GM12874 (cell line): Measurements from ENCODE around the gene DYRK2.

Experiments
- TF ChIP-seq, protein P1 (sequence below): IDR thresholded peaks from 2 replicates; pipeline ENCODE4 v1.5.1; 2011; ENCODE audit warnings: low read depth, mild to moderate bottlenecking, control low read depth, low read length, moderate library complexity; ENCODE audit not compliant: insufficient read depth

Gene DYRK2

DNA sequence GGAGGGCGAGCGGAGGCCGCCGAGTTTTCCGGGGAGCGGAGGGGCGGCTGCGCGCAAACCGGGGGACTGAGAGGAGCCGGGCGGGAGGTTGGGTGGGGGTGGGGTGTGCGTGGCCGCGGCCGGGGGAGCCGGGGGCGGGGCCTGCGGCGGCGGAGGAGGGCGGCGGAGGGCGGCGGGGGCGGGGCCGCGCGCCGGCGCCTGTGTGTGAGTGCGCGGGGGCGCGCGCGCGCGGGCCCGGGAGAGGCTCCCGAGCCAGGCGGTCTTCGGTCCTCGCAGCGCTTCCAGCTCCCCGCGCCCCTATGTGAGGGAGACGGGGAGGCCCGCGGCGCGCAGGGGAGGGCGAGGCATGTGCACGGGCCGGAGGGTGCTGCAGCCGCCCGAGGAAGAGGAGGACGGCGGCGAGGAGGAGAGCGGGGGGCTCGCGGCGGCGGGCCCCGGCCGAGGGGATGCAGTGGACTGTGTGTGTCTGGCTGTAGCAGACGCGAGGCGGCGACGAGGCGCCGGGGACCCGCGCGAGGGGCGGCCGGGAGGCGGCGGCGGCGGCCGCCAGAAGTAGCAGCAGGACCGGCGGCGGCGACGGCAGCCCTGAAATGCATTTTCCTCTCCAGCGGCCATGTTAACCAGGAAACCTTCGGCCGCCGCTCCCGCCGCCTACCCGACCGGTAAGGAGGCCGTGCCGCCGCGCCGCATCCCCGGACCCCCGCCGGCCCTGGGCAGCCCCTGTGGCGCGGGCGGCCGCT lies at the start of gene DYRK2:
Gene DYRK2 (plus strand): TSS at position 225 of the 740 bp plus-strand sequence. CDS start 389 bp downstream, at position 614.
- TF ChIP-seq, protein P1, sequence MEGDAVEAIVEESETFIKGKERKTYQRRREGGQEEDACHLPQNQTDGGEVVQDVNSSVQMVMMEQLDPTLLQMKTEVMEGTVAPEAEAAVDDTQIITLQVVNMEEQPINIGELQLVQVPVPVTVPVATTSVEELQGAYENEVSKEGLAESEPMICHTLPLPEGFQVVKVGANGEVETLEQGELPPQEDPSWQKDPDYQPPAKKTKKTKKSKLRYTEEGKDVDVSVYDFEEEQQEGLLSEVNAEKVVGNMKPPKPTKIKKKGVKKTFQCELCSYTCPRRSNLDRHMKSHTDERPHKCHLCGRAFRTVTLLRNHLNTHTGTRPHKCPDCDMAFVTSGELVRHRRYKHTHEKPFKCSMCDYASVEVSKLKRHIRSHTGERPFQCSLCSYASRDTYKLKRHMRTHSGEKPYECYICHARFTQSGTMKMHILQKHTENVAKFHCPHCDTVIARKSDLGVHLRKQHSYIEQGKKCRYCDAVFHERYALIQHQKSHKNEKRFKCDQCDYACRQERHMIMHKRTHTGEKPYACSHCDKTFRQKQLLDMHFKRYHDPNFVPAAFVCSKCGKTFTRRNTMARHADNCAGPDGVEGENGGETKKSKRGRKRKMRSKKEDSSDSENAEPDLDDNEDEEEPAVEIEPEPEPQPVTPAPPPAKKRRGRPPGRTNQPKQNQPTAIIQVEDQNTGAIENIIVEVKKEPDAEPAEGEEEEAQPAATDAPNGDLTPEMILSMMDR: 0 out of 2 replicates have a peak, but pooled peaks have one; percentile 6

DNA sequence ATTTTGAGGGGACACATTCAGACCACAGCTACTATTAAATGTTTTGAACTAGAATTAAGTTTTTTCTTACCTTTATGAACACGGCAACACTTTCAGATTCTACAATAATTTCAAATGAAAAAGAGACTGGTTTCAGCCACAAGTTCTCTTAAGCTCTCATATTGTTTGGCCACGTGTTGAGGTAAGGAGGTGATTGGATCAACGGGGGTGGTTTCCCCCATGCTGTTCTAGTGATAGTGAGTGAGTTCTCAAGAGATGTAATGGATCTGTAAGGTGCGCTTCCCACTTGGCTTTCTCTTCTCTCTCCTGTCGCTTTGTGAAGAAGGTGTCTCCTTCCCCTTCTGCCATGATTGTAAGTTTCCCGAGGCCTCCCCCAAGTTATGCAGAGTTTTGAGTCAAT lies 48.9 kb upstream of the DYRK2 start:
- TF ChIP-seq, protein P1: no peak

DNA sequence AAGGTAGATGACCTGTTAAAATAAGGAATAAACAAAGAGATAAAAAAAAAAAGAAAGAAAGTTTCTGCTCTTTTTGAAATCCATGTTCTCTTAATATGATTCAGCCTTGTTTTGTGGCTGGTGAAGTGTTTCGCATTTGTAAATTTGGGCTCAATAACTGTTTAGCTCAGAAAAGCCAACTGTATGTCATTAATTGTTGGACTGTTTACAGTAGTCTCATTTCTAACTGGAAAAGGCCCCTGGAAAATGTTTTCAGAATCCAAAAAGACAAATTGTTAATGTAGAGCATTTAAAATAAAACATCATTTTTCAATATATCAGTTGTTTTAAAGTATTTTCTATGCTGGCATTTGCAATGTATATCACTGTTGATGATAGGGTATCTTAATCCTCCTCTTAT lies 47.4 kb upstream of the DYRK2 start:
- TF ChIP-seq, protein P1: no peak

DNA sequence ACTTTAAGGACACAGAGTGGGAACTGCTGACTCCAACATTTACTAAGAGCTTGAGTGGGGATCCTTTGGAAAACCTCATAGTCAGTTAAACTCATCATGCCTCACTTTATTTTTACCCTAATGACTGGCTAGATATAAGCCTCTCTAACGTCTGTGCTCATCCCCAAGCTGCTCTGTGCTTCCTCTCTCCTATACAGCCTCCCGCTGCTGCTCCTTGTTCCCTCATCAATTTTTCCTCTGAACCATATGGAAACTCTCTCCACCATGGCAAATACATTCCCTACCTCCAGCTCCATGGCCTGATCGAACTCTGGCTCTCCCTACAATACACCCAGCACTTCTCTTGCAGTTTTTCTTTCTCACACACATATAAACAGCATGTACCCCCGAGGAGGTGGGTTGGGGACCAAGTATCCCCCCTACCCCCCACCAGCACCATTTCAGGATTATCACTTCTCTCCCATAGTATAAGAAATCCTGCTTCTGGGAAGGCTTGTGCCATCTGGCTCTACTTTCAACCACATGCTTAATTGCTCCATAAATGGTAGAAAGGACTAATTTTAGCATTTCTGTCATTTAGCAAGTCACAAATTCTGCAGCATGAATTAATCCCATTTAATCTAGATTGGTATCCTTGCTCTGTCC lies 39.2 kb upstream of the DYRK2 start:
- TF ChIP-seq, protein P1: no peak

DNA sequence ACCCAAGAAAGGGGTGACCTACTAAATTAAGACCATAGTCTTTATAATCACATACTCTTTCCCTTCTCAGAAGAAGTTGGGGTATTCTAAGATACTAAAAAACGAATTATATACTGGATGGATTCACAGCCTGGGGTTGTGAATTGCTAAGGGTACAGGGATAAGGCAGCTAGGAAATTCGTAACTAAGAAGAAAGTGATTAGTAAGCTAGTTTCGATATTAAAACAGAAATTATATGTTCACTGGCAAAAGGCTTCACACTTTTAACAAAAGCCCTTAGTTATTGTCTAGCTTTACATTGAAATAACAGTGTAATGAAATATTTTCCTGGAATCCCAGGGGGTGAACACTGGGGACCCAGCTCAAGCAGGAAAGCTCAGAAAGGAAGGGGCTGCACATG lies 35.5 kb upstream of the DYRK2 start:
- TF ChIP-seq, protein P1: no peak

DNA sequence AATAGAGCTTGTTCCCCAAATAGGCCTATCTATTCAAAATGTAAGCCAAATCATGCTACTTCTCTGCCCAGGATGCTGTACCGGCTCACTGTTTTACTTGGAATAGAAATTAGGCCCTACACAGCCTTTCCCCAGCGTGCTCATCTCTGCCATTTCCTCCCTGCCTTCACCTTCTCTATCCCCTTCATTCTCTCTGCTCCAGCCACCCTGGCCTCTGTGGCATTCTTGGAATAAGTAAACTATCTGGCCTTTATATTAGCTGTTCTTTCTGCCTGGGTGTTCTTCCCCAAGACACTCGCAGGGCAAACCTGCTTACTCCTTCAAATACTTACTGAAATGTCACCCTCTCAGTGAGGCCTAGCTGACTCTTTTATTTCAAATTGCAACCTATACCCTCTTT lies 30.9 kb upstream of the DYRK2 start:
- TF ChIP-seq, protein P1: no peak

DNA sequence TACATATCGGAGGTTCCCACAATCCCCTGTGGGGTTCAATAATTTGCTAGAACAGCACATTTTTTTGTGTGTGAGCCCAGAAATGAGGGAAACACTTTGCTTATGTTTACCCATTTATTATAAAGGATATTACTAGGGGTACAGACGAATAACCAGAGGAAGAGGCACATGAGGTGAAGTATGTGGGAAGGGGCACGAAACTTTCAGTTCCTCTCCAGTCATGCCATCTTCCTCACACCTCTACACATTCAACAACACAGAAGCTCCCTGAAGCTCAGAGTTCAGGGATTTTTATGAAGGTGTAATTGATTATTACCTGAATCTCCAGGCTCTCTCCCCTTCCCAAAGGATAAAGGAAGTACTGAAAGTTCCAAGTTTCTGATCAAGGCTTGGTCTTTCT lies 30.2 kb upstream of the DYRK2 start:
- TF ChIP-seq, protein P1: no peak
